ENCODE data around the gene TCEAL6. TPM values are rescaled to one million over a fixed set of nuclear protein-coding genes. Genes with fewer than 3 reads are reported as not detected.
"Not testable (repeated sequence)": the region's sequence is repeated elsewhere in the genome, so short reads cannot be mapped to it uniquely, and the experiment has no call there.

Gene TCEAL6
- not detected for total RNA-seq
- long read RNA-seq: 0 reads

DNA sequence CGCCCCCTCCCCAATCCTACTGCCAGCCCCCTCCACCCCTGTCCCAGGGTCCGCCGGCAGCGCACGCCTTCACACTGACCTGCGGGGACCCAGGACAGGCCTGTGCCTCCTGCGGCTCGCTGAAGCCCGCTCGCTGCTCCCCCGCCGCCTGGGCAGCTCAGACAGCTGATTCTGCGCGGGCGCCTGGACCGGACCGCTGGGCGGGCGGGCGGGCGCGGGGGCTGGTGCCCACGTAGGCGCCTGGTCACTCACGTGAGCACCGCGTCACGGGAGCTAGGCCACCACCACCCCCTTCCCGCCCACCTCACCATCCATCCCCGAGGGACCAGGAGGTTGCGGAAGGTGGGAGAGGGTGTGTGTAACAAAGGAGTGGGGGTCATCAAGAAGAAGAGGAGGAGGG, at the start of gene TCEAL6:
Gene TCEAL6 (minus strand): TSS at position 208 of the 400 bp plus-strand sequence.
- H3K36me3 ChIP-seq, ATAC-seq: not testable (repeated sequence)

DNA sequence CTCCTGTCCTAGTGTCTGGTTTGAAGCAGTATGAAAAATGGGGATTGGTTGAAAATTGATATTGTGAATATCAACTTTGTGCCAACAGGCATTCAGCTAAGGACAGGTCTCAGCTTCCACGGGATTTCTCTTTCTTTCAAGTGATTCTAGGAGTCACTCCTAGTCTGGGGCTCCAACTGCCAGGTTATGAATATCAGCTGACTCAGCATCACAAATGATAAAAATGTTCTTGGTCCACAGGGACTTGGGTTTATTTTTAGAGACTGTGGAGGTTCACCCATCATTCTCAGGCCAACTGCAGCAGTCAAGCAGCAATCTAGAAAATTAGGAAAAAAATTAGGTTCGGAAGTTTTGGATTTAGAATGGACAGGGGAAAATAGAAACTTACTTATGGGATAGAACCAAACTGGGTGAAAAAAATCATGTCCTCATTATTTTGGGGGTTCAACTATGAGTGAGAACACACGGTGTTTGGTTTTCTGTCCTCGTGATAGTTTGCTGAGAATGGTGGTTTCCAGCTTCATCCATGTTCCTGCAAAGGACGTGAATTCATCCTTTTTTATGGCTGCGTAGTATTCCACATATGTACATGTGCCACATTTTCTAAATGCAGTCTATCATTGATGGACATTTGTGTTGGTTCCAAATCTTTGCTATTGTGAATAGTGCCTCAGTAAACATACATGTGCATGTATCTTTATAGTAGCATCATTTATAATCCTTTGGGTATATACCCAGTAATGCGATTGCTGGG, 43.9 kb upstream of the TCEAL6 start:
- Histone ChIP-seq H3K9me3 (no peaks in the 10 kb centered on the region), H3K27me3 (no peaks in the 10 kb centered on the region), H3K4me3 (no peak overlapping the region), H3K4me1 (no peaks in the 10 kb centered on the region), H3K36me3 (no peaks in the 10 kb centered on the region), H3K27ac (no peak overlapping the region)
- intact Hi-C loops (cut with DNase I): no loop called here
- ATAC-seq (no peak), DNase-seq (no peak)
- TF ChIP-seq, protein P1, sequence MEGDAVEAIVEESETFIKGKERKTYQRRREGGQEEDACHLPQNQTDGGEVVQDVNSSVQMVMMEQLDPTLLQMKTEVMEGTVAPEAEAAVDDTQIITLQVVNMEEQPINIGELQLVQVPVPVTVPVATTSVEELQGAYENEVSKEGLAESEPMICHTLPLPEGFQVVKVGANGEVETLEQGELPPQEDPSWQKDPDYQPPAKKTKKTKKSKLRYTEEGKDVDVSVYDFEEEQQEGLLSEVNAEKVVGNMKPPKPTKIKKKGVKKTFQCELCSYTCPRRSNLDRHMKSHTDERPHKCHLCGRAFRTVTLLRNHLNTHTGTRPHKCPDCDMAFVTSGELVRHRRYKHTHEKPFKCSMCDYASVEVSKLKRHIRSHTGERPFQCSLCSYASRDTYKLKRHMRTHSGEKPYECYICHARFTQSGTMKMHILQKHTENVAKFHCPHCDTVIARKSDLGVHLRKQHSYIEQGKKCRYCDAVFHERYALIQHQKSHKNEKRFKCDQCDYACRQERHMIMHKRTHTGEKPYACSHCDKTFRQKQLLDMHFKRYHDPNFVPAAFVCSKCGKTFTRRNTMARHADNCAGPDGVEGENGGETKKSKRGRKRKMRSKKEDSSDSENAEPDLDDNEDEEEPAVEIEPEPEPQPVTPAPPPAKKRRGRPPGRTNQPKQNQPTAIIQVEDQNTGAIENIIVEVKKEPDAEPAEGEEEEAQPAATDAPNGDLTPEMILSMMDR (IDR thresholded peaks at IDR 0.05): no peak

More for the DNA sequence above, at the start of gene TCEAL6:
- H3K9me3 ChIP-seq; DNase-seq; intact Hi-C loops (cut with DNase I); H3K27ac ChIP-seq; H3K4me1 ChIP-seq; H3K4me3 ChIP-seq; H3K27me3 ChIP-seq: not testable (repeated sequence)

DNA sequence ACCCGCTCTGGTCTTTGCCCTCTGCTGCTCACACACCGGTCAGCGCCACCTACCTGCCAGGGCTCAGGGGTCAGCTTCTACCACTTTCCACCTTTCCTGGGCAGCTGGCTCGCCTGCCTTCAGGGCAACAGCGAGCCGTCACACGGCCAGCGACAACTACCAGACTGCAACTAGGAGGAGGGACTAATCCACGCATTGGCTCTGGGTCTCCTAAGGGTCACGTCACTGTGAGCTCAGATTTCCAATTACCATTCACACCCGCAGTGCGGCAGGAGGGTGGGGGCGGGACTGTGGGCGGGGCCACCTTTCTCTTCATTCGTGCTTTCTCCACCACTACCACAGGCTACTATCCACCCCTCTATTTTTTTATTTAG, 13.5 kb upstream of the TCEAL6 start, which contains the start of gene BEX5:
Gene BEX5 (minus strand): TSS at position 172 of the 374 bp plus-strand sequence. CDS start 1,712 bp downstream, outside the sequence.
- Histone ChIP-seq H3K27ac (no peak within 1 kb of the TSS), H3K36me3 (no peaks in the 10 kb centered on the region), H3K4me1 (no peaks in the 10 kb centered on the region), H3K27me3 (no peaks in the 10 kb centered on the region), H3K4me3 (peak within 1 kb of the TSS; percentile 49), H3K9me3 (no peaks in the 10 kb centered on the region)
- DNase-seq: peak; percentile 78
- ATAC-seq: peak; percentile 100
- intact Hi-C loops (cut with DNase I): no loop called here
- TF ChIP-seq, protein P1 (IDR thresholded peaks at IDR 0.05): no peak

DNA sequence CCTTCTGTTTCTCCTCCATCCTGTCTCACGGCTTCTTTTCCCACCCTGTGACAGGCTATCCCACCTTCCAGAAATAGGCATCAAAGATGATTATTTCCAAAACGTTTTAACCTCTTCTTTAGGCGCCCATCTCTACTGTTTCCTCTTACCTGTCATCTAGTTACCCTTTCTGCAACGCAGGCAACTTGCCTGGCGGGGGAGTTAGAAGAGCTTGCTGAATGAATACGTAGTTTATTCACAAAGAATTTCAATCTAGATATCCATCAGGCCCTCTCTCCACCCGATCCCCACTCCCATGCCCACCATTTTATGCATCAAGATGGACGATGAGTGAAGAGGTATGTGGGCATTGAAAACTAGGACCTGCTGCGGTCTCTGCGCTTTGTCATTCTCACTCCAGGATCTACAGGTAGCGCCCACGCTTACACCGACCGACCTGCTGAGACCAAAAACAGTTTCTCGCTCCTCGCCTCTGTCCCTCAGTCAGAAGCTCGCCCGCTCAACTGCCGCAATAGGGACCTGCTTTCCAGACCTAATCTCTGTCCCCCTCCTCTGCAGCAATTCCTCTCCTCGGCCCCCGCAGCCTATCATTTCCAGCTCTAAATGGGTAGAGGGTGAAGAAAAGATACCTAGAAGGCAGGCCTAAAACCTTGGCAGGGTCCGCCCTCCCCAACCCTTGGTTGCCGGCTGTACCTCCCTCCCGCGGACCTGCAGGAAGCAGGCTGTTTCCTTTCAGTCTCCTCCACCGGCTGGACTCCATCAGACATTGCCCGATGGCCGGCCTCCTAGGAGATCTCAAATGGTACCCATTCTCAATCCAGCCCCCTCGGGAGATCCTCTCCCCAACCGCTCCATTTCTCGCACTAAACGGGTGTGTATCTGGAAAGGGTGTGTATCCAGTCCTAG, 12.9 kb upstream of the TCEAL6 start:
- TF ChIP-seq, protein P1 (IDR thresholded peaks at IDR 0.05): no peak
- Histone ChIP-seq H3K4me1 (no peaks in the 10 kb centered on the region), H3K9me3 (no peaks in the 10 kb centered on the region), H3K27me3 (no peaks in the 10 kb centered on the region), H3K27ac (no peak overlapping the region), H3K36me3 (no peaks in the 10 kb centered on the region), H3K4me3 (peak overlapping the region; percentile 49)
- DNase-seq (no peak), ATAC-seq (peak; percentile 54)
- intact Hi-C loops (cut with DNase I): no loop called here

DNA sequence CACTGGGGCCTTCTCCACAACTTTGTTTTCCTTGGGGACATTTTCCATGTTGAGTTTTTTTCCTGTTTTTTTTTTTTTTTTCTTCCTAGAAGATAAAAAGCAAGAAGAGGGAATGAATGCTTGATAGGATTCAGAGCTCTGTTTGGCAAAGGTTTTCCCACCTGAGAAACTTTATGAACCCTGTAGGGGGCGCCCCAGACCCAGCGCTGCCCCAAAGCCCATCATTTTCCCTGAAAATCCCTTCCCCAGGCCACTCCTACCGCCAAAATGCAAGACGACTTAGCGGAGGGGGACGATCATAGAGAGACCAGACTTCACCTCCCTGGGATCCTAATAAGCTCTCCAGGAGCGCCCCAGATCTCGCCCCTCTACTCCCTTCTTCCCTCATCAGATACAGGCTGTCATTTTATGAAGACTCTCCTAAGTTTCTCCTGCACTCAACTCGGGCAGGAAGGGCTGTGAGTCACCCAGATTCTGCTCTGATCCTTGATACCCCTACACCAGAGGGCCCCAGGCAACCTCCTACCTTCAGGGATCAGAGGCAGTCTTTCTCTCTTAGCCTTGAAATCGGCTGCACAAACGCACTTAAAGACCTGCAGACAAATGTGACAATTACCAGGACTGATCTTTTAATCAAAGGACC, 12.1 kb upstream of the TCEAL6 start:
- ATAC-seq (no peak), DNase-seq (no peak)
- no peaks in the 10 kb centered on the region for H3K27me3 ChIP-seq
- no peaks in the 10 kb centered on the region for H3K36me3 ChIP-seq
- H3K27ac ChIP-seq: no peak overlapping the region
- TF ChIP-seq, protein P1 (IDR thresholded peaks at IDR 0.05): peak; percentile 29
- H3K4me1 ChIP-seq: no peaks in the 10 kb centered on the region
- no peaks in the 10 kb centered on the region for H3K9me3 ChIP-seq
- peak overlapping the region; percentile 49 for H3K4me3 ChIP-seq
- intact Hi-C loops (cut with DNase I): no loop called here

DNA sequence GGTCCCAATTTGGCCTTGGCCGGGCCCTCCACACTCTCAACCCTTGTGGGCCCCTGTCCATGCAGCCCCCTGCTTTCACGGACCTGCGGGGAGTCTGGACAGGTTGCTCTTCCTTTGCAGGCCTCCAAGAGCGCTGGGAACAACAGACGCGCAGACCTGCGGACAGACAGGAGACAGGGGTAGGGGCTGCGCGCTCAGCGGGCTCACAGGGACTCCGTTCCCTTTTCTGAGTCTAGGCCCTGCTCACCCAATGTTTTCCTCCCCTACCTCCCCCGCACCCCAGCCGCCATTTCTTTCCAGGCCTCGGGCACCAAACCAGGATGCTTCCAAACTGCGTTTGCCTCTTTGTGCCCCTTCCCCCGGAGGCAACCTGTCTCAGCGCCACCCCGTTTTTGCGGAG, 650 bp downstream of the TCEAL6 start:
- intact Hi-C loops (cut with DNase I); H3K9me3 ChIP-seq; H3K4me1 ChIP-seq; H3K36me3 ChIP-seq; H3K27me3 ChIP-seq; H3K4me3 ChIP-seq; DNase-seq; ATAC-seq; H3K27ac ChIP-seq: not testable (repeated sequence)

DNA sequence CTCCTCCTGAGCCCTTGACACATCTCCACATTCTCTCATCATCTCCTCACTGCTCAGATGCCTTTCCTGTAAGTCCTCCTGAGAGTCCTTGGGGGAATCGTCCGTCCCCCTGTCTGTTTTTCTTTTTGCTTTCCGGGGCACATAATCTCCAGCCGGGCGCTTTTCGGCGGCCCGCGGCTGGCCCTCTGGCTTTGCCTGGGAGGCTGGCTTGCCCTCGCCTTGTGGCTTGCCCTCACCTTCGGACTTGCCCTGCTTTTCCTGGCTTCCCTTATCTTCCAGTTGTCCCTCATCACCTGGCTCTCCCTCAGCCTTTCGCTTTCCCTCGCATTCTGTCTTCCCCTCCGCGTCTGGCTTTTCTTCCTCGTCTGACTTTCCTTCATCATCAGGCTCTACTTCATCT, 1.4 kb downstream of the TCEAL6 start:
- H3K4me3 ChIP-seq; H3K36me3 ChIP-seq; intact Hi-C loops (cut with DNase I); H3K9me3 ChIP-seq; H3K4me1 ChIP-seq; H3K27ac ChIP-seq; ATAC-seq; DNase-seq; H3K27me3 ChIP-seq: not testable (repeated sequence)

Data from upper lobe of right lung (tissue), 1 donor.